CD4-positive, alpha-beta T cell treated with Interferon gamma for 1 hour (primary cell): ENCODE measurements around the gene BPIFA2.

Experiments used
- DNase-seq: peaks from one replicate; pipeline ENCODE4 v3.0.0-alpha.2; 2020

BPIFA2 gene

GRCh38 chr20:33203444-33203843 is 35.5 kb downstream of the BPIFA2 start:
- DNase-seq: no peak

GRCh38 chr20:33209789-33210188 is 41.8 kb downstream of the BPIFA2 start:
- no peak for DNase-seq

- no peak for DNase-seq
Observed at GRCh38 chr20:33210371-33210770, 42.4 kb downstream of the BPIFA2 start.

GRCh38 chr20:33211817-33212424 is 44.0 kb downstream of the BPIFA2 start:
- DNase-seq: no peak

- DNase-seq: no peak
Observed at GRCh38 chr20:33217052-33217451, 49.1 kb downstream of the BPIFA2 start, which contains the start of gene BPIFA3. Gene BPIFA3, plus strand, starts transcription at chr20:33217352. Its CDS starts 185 bp downstream, at chr20:33217537.

- no peak for DNase-seq
Observed at GRCh38 chr20:33224399-33224798, 56.4 kb downstream of the BPIFA2 start.

- DNase-seq: no peak
Observed at GRCh38 chr20:33229843-33230242, 61.9 kb downstream of the BPIFA2 start.
